Neuronal stem cell (in vitro differentiated cells): Measurements from ENCODE around the gene LUZP2.

Experiments
- DNase-seq: peaks from one replicate; pipeline ENCODE4 v3.0.0-alpha.2; 2013; ENCODE audit warnings: low spot score
- H2AFZ ChIP-seq: one replicate; pipeline ENCODE4 v1.6.1; 2013; ENCODE audit warnings: mild to moderate bottlenecking, low read length, inconsistent platforms
- H2AK5ac ChIP-seq: 2 replicates; pipeline ENCODE4 v1.6.1; 2013; ENCODE audit warnings: low read depth, mild to moderate bottlenecking, inconsistent platforms, low read length, moderate library complexity, mixed read lengths
- H2BK120ac ChIP-seq: 2 replicates; pipeline ENCODE4 v1.6.1; 2013; ENCODE audit warnings: low read depth, mild to moderate bottlenecking, inconsistent platforms, low read length, moderate library complexity, mixed read lengths
- H2BK12ac ChIP-seq: one replicate; pipeline ENCODE4 v1.6.1; 2013; ENCODE audit warnings: low read length, inconsistent platforms
- H2BK15ac ChIP-seq: 2 replicates; pipeline ENCODE4 v1.6.1; 2013; ENCODE audit warnings: mild to moderate bottlenecking, low read length, inconsistent platforms, mixed read lengths
- H2BK5ac ChIP-seq: one replicate; pipeline ENCODE4 v1.6.1; 2013; ENCODE audit warnings: inconsistent platforms, mild to moderate bottlenecking, low read length, moderate library complexity
- H3K14ac ChIP-seq: one replicate; pipeline ENCODE4 v1.6.1; 2013; ENCODE audit warnings: low read length, inconsistent platforms
- H3K18ac ChIP-seq: 2 replicates; pipeline ENCODE4 v1.6.1; 2013; ENCODE audit warnings: low read length, inconsistent platforms
- H3K23ac ChIP-seq: 2 replicates; pipeline ENCODE4 v1.6.1; 2013; ENCODE audit warnings: low read depth, mild to moderate bottlenecking, mixed read lengths, low read length, inconsistent platforms; ENCODE audit not compliant: poor library complexity
- H3K27ac ChIP-seq: replicated peaks from 3 replicates; pipeline ENCODE4 v1.5.1; 2013; ENCODE audit warnings: low read length, inconsistent platforms
- H3K27me3 ChIP-seq, 3 experiments: 2 replicates each; pipeline ENCODE4 v1.6.1; 2013; ENCODE audit warnings: low read length in 3 of 3, mild to moderate bottlenecking in 2 of 3, inconsistent platforms in 1 of 3, low read depth in 1 of 3, mixed read lengths in 1 of 3, moderate library complexity in 1 of 3; ENCODE audit not compliant: control insufficient read depth in 3 of 3, insufficient read depth in 3 of 3
- H3K36me3 ChIP-seq, 2 donors: replicated peaks in 1 of 2; 2 replicates each; pipeline ENCODE4 v1.6.1; 2013; ENCODE audit warnings: low read length in 2 of 2; ENCODE audit not compliant: control insufficient read depth in 2 of 2, insufficient read depth in 2 of 2
- H3K4ac ChIP-seq: 2 replicates; pipeline ENCODE4 v1.6.1; 2013; ENCODE audit warnings: inconsistent platforms, mild to moderate bottlenecking, low read length, moderate library complexity
- H3K4me1 ChIP-seq, 2 donors: 1 replicate in 1 of 2; 2 replicates in 1 of 2; pipeline ENCODE4 v1.6.1; 2013; ENCODE audit warnings: low read length in 2 of 2, low read depth in 1 of 2; ENCODE audit not compliant: control insufficient read depth in 2 of 2, insufficient read depth in 1 of 2
- H3K4me2 ChIP-seq: one replicate; pipeline ENCODE4 v1.6.1; 2013; ENCODE audit warnings: mild to moderate bottlenecking, low read length, inconsistent platforms; ENCODE audit not compliant: insufficient read depth, poor library complexity, severe bottlenecking
- H3K4me3 ChIP-seq, 2 donors: 2 replicates each; pipeline ENCODE4 v1.5.1; 2013; ENCODE audit warnings: low read length in 2 of 2, mild to moderate bottlenecking in 2 of 2, inconsistent platforms in 1 of 2, moderate library complexity in 1 of 2
- H3K79me1 ChIP-seq: one replicate; pipeline ENCODE4 v1.6.1; 2013; ENCODE audit warnings: low read depth, mild to moderate bottlenecking, inconsistent platforms, low read length, moderate library complexity
- H3K9ac ChIP-seq: one replicate; pipeline ENCODE4 v1.6.1; 2013; ENCODE audit warnings: mild to moderate bottlenecking, low read depth, low read length, inconsistent platforms; ENCODE audit not compliant: poor library complexity
- H3K9me3 ChIP-seq, 2 donors: replicated peaks in 1 of 2; 2 replicates each; pipeline versions ENCODE3 to v1.6.1; 2013; ENCODE audit warnings: low read length in 2 of 2, mild to moderate bottlenecking in 2 of 2, inconsistent platforms in 1 of 2, low read depth in 1 of 2, mixed read lengths in 1 of 2, moderate library complexity in 1 of 2; ENCODE audit not compliant: control insufficient read depth in 2 of 2, insufficient read depth in 1 of 2
- H4K8ac ChIP-seq: one replicate; pipeline ENCODE4 v1.6.1; 2013; ENCODE audit warnings: low read depth, mild to moderate bottlenecking, inconsistent platforms, low read length, moderate library complexity
- H4K91ac ChIP-seq: one replicate; pipeline ENCODE4 v1.6.1; 2013; ENCODE audit warnings: low read length, low read depth, mild to moderate bottlenecking, inconsistent platforms; ENCODE audit not compliant: poor library complexity
- WGBS, 2 donors: extraction: QIAGEN DNeasy Blood & Tissue Kit; methylation state at CpG; one replicate each; pipeline ENCODE4 v1.1.7; 2013; ENCODE audit warnings: missing lambda C conversion rate in 2 of 2, mixed read lengths in 1 of 2; ENCODE audit not compliant: insufficient read length in 2 of 2, insufficient replicate concordance in 1 of 2; ENCODE audit errors: extremely low coverage in 2 of 2; 5-methylcytosine and 5-hydroxymethylcytosine counted together

LUZP2 gene

DNA sequence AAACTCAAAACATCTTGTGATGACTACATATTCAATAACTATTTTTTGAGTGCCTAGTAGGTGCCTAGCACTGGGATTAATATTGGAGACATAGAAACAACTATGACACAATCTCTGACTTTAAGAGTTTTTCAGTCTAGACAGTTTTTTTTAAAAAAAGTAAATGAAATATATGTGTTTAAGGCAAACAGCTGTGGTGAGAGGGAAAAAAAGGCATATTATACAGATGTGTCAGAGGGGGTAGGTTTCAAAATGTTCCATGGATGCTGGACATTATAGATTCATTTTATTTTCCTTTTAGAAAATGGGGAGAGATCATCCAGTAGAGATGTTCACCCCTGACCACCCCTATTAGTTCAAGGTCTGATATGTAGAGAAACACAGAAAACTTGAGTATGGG is 90.8 kb downstream of the LUZP2 start:
- Histone ChIP-seq H3K4me1 (no peaks in the 10 kb centered on the region), H3K23ac (no peak overlapping the region), H3K9ac (no peak overlapping the region), H2BK12ac (no peak overlapping the region), H2BK5ac (no peak overlapping the region), H3K4ac (no peak overlapping the region), H2AK5ac (no peak overlapping the region), H3K14ac (no peak overlapping the region), H3K9me3 (no peaks in the 10 kb centered on the region), H3K27ac (no peak overlapping the region), H3K36me3 (no peaks in the 10 kb centered on the region), H3K18ac (no peak overlapping the region), H4K8ac (no peak overlapping the region), H3K79me1 (no peaks in the 10 kb centered on the region), H3K27me3 (no peaks in the 10 kb centered on the region), H3K4me3 (no peak overlapping the region), H2BK15ac (no peak overlapping the region), H4K91ac (no peak overlapping the region), H3K4me2 (no peak overlapping the region), H2AFZ (no peak overlapping the region), H2BK120ac (no peak overlapping the region)
- no peak for DNase-seq

DNA sequence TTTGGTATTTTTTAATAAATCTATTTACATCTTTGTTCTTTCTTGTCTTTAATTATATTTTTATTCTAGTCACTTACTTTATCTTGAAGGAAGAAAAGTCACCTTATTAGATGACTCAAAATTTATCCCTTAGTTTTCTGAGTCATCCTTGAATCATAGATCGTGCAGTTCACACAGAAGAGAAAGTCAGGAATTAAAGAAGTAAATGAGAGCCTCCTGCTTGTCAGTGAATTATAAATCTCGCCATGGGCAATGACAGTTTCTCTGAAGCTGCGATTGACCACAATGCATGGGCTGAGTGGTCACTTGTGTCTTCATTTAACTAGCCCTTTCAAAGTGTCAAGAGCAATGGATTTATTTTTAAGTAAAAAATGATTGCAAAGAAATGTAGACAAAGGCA is 91.2 kb downstream of the LUZP2 start:
- H3K4ac ChIP-seq: no peak overlapping the region
- no peak overlapping the region for H2AFZ ChIP-seq
- no peak overlapping the region for H4K8ac ChIP-seq
- no peak overlapping the region for H4K91ac ChIP-seq
- no peak overlapping the region for H2BK5ac ChIP-seq
- no peaks in the 10 kb centered on the region for H3K79me1 ChIP-seq
- no peaks in the 10 kb centered on the region for H3K4me1 ChIP-seq
- no peaks in the 10 kb centered on the region for H3K36me3 ChIP-seq
- H3K4me2 ChIP-seq: no peak overlapping the region
- no peaks in the 10 kb centered on the region for H3K27me3 ChIP-seq
- H3K4me3 ChIP-seq: no peak overlapping the region
- H2AK5ac ChIP-seq: no peak overlapping the region
- no peak overlapping the region for H2BK120ac ChIP-seq
- no peak overlapping the region for H3K27ac ChIP-seq
- no peak overlapping the region for H2BK15ac ChIP-seq
- DNase-seq: no peak
- H2BK12ac ChIP-seq: no peak overlapping the region
- no peak overlapping the region for H3K23ac ChIP-seq
- H3K9me3 ChIP-seq: no peaks in the 10 kb centered on the region
- H3K18ac ChIP-seq: no peak overlapping the region
- no CpG with 5 or more reads among the region's 3 CpGs for WGBS, 2 donors
- H3K9ac ChIP-seq: no peak overlapping the region
- no peak overlapping the region for H3K14ac ChIP-seq

- H4K8ac ChIP-seq: no peak overlapping the region
- H3K4ac ChIP-seq: no peak overlapping the region
- H2BK12ac ChIP-seq: no peak overlapping the region
- H3K14ac ChIP-seq: no peak overlapping the region
- H2AK5ac ChIP-seq: no peak overlapping the region
- H4K91ac ChIP-seq: no peak overlapping the region
- no peak overlapping the region for H3K9ac ChIP-seq
- no peak overlapping the region for H2BK15ac ChIP-seq
- H3K18ac ChIP-seq: no peak overlapping the region
- H3K27ac ChIP-seq: no peak overlapping the region
- H3K4me2 ChIP-seq: no peak overlapping the region
- H3K4me3 ChIP-seq: no peak overlapping the region
- no CpG with 5 or more reads among the region's 1 CpG for WGBS, 2 donors
- no peak for DNase-seq
- H3K23ac ChIP-seq: no peak overlapping the region
- no peak overlapping the region for H2AFZ ChIP-seq
- H3K79me1 ChIP-seq: no peaks in the 10 kb centered on the region
- H3K9me3 ChIP-seq: no peaks in the 10 kb centered on the region
- no peaks in the 10 kb centered on the region for H3K36me3 ChIP-seq
- no peak overlapping the region for H2BK120ac ChIP-seq
- H3K27me3 ChIP-seq: no peaks in the 10 kb centered on the region
- H2BK5ac ChIP-seq: no peak overlapping the region
- no peaks in the 10 kb centered on the region for H3K4me1 ChIP-seq
Observed at GRCh38 chr11:24589064-24589463, 92.2 kb downstream of the LUZP2 start.

- no peak overlapping the region for H2BK15ac ChIP-seq
- H2AK5ac ChIP-seq: no peak overlapping the region
- no peak overlapping the region for H2BK120ac ChIP-seq
- H4K8ac ChIP-seq: no peak overlapping the region
- no peak overlapping the region for H3K14ac ChIP-seq
- H3K4ac ChIP-seq: no peak overlapping the region
- H3K27ac ChIP-seq: no peak overlapping the region
- no peak overlapping the region for H4K91ac ChIP-seq
- H3K4me2 ChIP-seq: no peak overlapping the region
- no peak overlapping the region for H2BK12ac ChIP-seq
- H2AFZ ChIP-seq: no peak overlapping the region
- H3K9ac ChIP-seq: no peak overlapping the region
- H3K9me3 ChIP-seq: no peaks in the 10 kb centered on the region
- no peaks in the 10 kb centered on the region for H3K36me3 ChIP-seq
- no peak overlapping the region for H3K4me3 ChIP-seq
- DNase-seq: no peak
- H3K27me3 ChIP-seq: no peaks in the 10 kb centered on the region
- H3K79me1 ChIP-seq: no peaks in the 10 kb centered on the region
- no CpG with 5 or more reads among the region's 2 CpGs for WGBS, 2 donors
- no peak overlapping the region for H3K23ac ChIP-seq
- no peak overlapping the region for H3K18ac ChIP-seq
- H2BK5ac ChIP-seq: no peak overlapping the region
- no peaks in the 10 kb centered on the region for H3K4me1 ChIP-seq
Observed at GRCh38 chr11:24591283-24591682, 94.4 kb downstream of the LUZP2 start.
